ENCODE measurements around the gene NUAK1. TPM values are rescaled to one million over a fixed set of nuclear protein-coding genes. Genes with fewer than 3 reads are reported as not detected.

Gene NUAK1
- total RNA-seq, 1 experiment from 2014 or later = 10.1 TPM

GRCh38 chr12:106015646-106016045, 123.1 kb downstream of the NUAK1 start:
- no peaks in the 10 kb centered on the region for H3K79me2 ChIP-seq (ENCODE audit: insufficient read depth, low read length)
- H3K36me3 Mint-ChIP-seq (ENCODE audit: insufficient read depth in 1 of 3, low read depth in 3 of 3) = peaks cover 12 to 33% (median 22%) of the 10 kb centered on the region in 3 experiments
- no peaks in the 10 kb centered on the region for H3K23me2 ChIP-seq (ENCODE audit: insufficient read length, low read depth, low read length, poor library complexity, severe bottlenecking)
- H3K27ac Mint-ChIP-seq = no peak overlapping the region
- no peak overlapping the region for H2BK120ac ChIP-seq (ENCODE audit: low read depth, low read length, poor library complexity, severe bottlenecking)
- H3K56ac ChIP-seq (ENCODE audit: insufficient read length, low read depth, low read length) = no peak overlapping the region
- no peak overlapping the region for H3K14ac ChIP-seq (ENCODE audit: insufficient read depth, low read length)
- DNase-seq = no peak
- H3K4me1 Mint-ChIP-seq = peaks cover 3 to 9% of the 10 kb centered on the region in 2 experiments; a peak in 2 of 4 replicates
- no peak overlapping the region for H3K27ac ChIP-seq (ENCODE audit: insufficient read length, low read depth, low read length)
- no peak overlapping the region for H3K18ac ChIP-seq (ENCODE audit: insufficient read length, low read depth, low read length)
- no CpG with 5 or more reads among the region's 12 CpGs for WGBS (ENCODE audit: extremely low coverage, insufficient read length, low lambda C conversion rate)
- H2BK5ac ChIP-seq (ENCODE audit: insufficient read length, low read length) = no peak overlapping the region
- no peak overlapping the region for H3K9ac ChIP-seq (ENCODE audit: extremely low read depth, insufficient read length, low read length)
- TF ChIP-seq CTCF (conservative IDR thresholded peaks at IDR 0.05) = no peak
- no peak overlapping the region for H4K8ac ChIP-seq (replicated peaks; ENCODE audit: insufficient read length, low read depth, low read length)
- no peaks in the 10 kb centered on the region; the same call in 1 of the 2 replicates for H3K27me3 Mint-ChIP-seq (ENCODE audit: low read depth)
- no peak overlapping the region for H2AK5ac ChIP-seq (ENCODE audit: insufficient read length, low read length)
- no peaks in the 10 kb centered on the region for H3K4me1 ChIP-seq (ENCODE audit: insufficient read depth, low read length)
- H3K23ac ChIP-seq (ENCODE audit: insufficient read length, low read depth, low read length) = no peak overlapping the region
- no peak overlapping the region for H2BK12ac ChIP-seq (ENCODE audit: insufficient read length, low read depth, low read length)
- H2BK15ac ChIP-seq (ENCODE audit: low read depth, low read length) = no peak overlapping the region
- no peak overlapping the region for H3K4ac ChIP-seq (ENCODE audit: low read depth, low read length)
- H3K9me3 ChIP-seq (ENCODE audit: control insufficient read depth, low read depth, low read length) = peaks cover 18% of the 10 kb centered on the region
- H3K79me1 ChIP-seq (ENCODE audit: insufficient read depth, low read depth, low read length, poor library complexity, severe bottlenecking) = no peaks in the 10 kb centered on the region
- no peaks in the 10 kb centered on the region for H4K20me1 ChIP-seq (ENCODE audit: control insufficient read depth, insufficient read depth, insufficient read length)
- no peak overlapping the region for H4K91ac ChIP-seq (ENCODE audit: insufficient read length, low read depth, low read length)
- no peak overlapping the region for H2BK20ac ChIP-seq (ENCODE audit: low read depth, low read length, poor library complexity, severe bottlenecking)
- H4K5ac ChIP-seq (ENCODE audit: insufficient read length, low read depth, low read length) = no peak overlapping the region
- peaks cover 28 to 29% of the 10 kb centered on the region in 2 experiments for H3K9me3 Mint-ChIP-seq
- no peak overlapping the region for H3K4me3 Mint-ChIP-seq
- no peak overlapping the region for H2AFZ ChIP-seq (ENCODE audit: low read length)
- H3K4me2 ChIP-seq (ENCODE audit: insufficient read depth, insufficient read length, low read length) = no peak overlapping the region
- H3T11ph ChIP-seq (ENCODE audit: low read length) = no peak overlapping the region
- H3K27me3 ChIP-seq (ENCODE audit: insufficient read depth, low read length) = no peaks in the 10 kb centered on the region

Data from H9 (cell line).